HEK293T (cell line): ENCODE data around the gene ALOX12B.

ENCODE experiments used
- ARNT ChIP-seq: fragments of 450-650 bp; IDR thresholded peaks from 2 replicates; pipeline ENCODE4 v1.6.1; 2017; ENCODE audit warnings: mild to moderate bottlenecking
- CTBP1 ChIP-seq: fragments of 450-650 bp; IDR thresholded peaks from 2 replicates; pipeline ENCODE4 v1.6.1; 2016; ENCODE audit warnings: borderline replicate concordance
- ELF4 ChIP-seq: fragments of 450-650 bp; IDR thresholded peaks from 2 replicates; pipeline ENCODE4 v1.6.1; 2017; ENCODE audit warnings: antibody characterized with exemption
- FOXA1 ChIP-seq: fragments of 450-650 bp; IDR thresholded peaks from 2 replicates; pipeline ENCODE4 v1.6.1; 2016; ENCODE audit warnings: mild to moderate bottlenecking
- FOXK2 ChIP-seq: fragments of 450-650 bp; IDR thresholded peaks from 2 replicates; pipeline ENCODE4 v1.6.1; 2016; ENCODE audit warnings: mild to moderate bottlenecking
- FOXM1 ChIP-seq: fragments of 450-650 bp; IDR thresholded peaks from 2 replicates; pipeline ENCODE4 v1.6.1; 2017; ENCODE audit warnings: mild to moderate bottlenecking, borderline replicate concordance
- HDGF ChIP-seq: fragments of 450-650 bp; IDR thresholded peaks from 2 replicates; pipeline ENCODE4 v1.6.1; 2017; ENCODE audit warnings: antibody characterized with exemption, borderline replicate concordance
- L3MBTL2 ChIP-seq: fragments of 450-650 bp; conservative IDR thresholded peaks from 2 replicates; pipeline ENCODE4 v1.6.1; 2016; ENCODE audit warnings: mild to moderate bottlenecking
- NFRKB ChIP-seq: fragments of 450-650 bp; IDR thresholded peaks from 2 replicates; pipeline ENCODE4 v1.6.1; 2016; ENCODE audit warnings: mild to moderate bottlenecking, moderate library complexity
- PKNOX1 ChIP-seq: fragments of 450-650 bp; IDR thresholded peaks from 2 replicates; pipeline ENCODE4 v1.6.1; 2016
- SP1 ChIP-seq: fragments of 450-650 bp; IDR thresholded peaks from 2 replicates; pipeline ENCODE4 v1.6.1; 2017
- SUZ12 ChIP-seq: fragments of 450-650 bp; IDR thresholded peaks from 2 replicates; pipeline ENCODE4 v1.6.1; 2016; ENCODE audit warnings: mild to moderate bottlenecking
- TARDBP ChIP-seq: fragments of 450-650 bp; IDR thresholded peaks from 2 replicates; pipeline ENCODE4 v1.6.1; 2016
- ZNF384 ChIP-seq: fragments of 450-650 bp; IDR thresholded peaks from 2 replicates; pipeline ENCODE4 v1.6.1; 2016

GRCh38 chr17:8072341-8072728 is 15.2 kb downstream of the ALOX12B start:
- TF ChIP-seq SUZ12 (no peak), TARDBP (no peak), L3MBTL2 (no peak), ZNF384 (no peak), NFRKB (no peak), SP1 (no peak), CTBP1 (no peak), HDGF (no peak), FOXK2 (no peak), FOXA1 (no peak), ARNT (no peak), FOXM1 (no peak), ELF4 (no peak), PKNOX1 (no peak)
